OCI-LY7 (cell line): ENCODE results near the gene PYGB. TPM values are rescaled to one million over a fixed set of nuclear protein-coding genes. Genes with fewer than 3 reads are reported as not detected.

Experiments used
- BruUV-seq: library from RNA; stranded (reverse); fragments of 400-500 nt; replicated peaks from 2 replicates; lab custom pipeline; 2021; lab: Mats Ljungman, UMichigan
- CTCF ChIA-PET: fragments of 300-600 bp; sonication (Branson Sonifier 250); formaldehyde crosslinking; loops from one replicate; lab custom pipeline; 2022; ENCODE audit warnings: antibody characterized with exemption; ENCODE audit not compliant: unreplicated experiment; lab: Charles Lee
- POLR2A ChIA-PET: fragments of 300-600 bp; sonication (Branson Sonifier 250); formaldehyde crosslinking; loops from one replicate; lab custom pipeline; 2022; ENCODE audit warnings: antibody characterized with exemption; lab: Charles Lee
- DNase-seq: peaks from one replicate; pipeline ENCODE4 v3.0.0-alpha.2; 2015; ENCODE audit warnings: low spot score
- H2AFZ ChIP-seq: fragments of 200-600 bp; sonication (generic), shearing (Covaris generic); 2 replicates; pipeline ENCODE4 v1.6.1; 2014; ENCODE audit warnings: mild to moderate bottlenecking, antibody characterized with exemption, low read length, moderate library complexity
- H3K27ac ChIP-seq: fragments of 200-600 bp; sonication (generic); 2 replicates; pipeline ENCODE4 v1.5.1; 2014; ENCODE audit warnings: mixed run types, low read depth, mild to moderate bottlenecking, moderate library complexity, low read length, inconsistent platforms; ENCODE audit not compliant: poor library complexity, severe bottlenecking
- H3K36me3 ChIP-seq: fragments of 200-600 bp; sonication (generic); 2 replicates; pipeline ENCODE4 v1.6.1; 2014; ENCODE audit warnings: mild to moderate bottlenecking, antibody characterized with exemption, low read length, moderate library complexity, mixed read lengths; ENCODE audit not compliant: insufficient read depth
- H3K4me1 ChIP-seq: fragments of 200-600 bp; sonication (generic); 2 replicates; pipeline ENCODE4 v1.5.1; 2014; ENCODE audit warnings: mild to moderate bottlenecking, low read length; ENCODE audit not compliant: insufficient read depth, poor library complexity, severe bottlenecking
- H3K4me2 ChIP-seq: fragments of 200-600 bp; sonication (generic); 2 replicates; pipeline ENCODE4 v1.6.1; 2014; ENCODE audit warnings: mild to moderate bottlenecking, low read length
- H3K4me3 ChIP-seq: fragments of 200-600 bp; sonication (generic); 2 replicates; pipeline ENCODE4 v1.5.1; 2014; ENCODE audit warnings: mild to moderate bottlenecking, low read depth, low read length; ENCODE audit not compliant: poor library complexity, severe bottlenecking
- H3K79me2 ChIP-seq: fragments of 200-600 bp; sonication (generic); 2 replicates; pipeline ENCODE4 v1.6.1; 2016; ENCODE audit warnings: low read depth, mild to moderate bottlenecking, low read length, moderate library complexity, mixed read lengths; ENCODE audit not compliant: insufficient read depth
- H3K9me2 ChIP-seq: fragments of 200-600 bp; sonication (generic); 2 replicates; pipeline ENCODE4 v1.6.1; 2016; ENCODE audit warnings: mild to moderate bottlenecking, low read length, mixed read lengths; ENCODE audit not compliant: insufficient read depth
- H3K9me3 ChIP-seq: fragments of 200-600 bp; sonication (generic); 2 replicates; pipeline ENCODE4 v1.6.1; 2014; ENCODE audit warnings: mild to moderate bottlenecking, mixed run types, low read length, mixed read lengths
- H4K20me1 ChIP-seq: fragments of 200-600 bp; sonication (generic); 2 replicates; pipeline ENCODE4 v1.6.1; 2014; ENCODE audit warnings: mild to moderate bottlenecking, antibody characterized with exemption, low read length, moderate library complexity, mixed read lengths; ENCODE audit not compliant: insufficient read depth
- EZH2phosphoT487 ChIP-seq: fragments of 200-600 bp; sonication (generic); IDR thresholded peaks from 2 replicates; pipeline ENCODE4 v1.6.1; 2018; ENCODE audit warnings: low read depth, borderline replicate concordance, mild to moderate bottlenecking, mixed run types, antibody characterized with exemption, low read length, moderate library complexity, mixed read lengths
- intact Hi-C: fragments of 100-400 bp; cut with micrococcal nuclease; formaldehyde crosslinking; loops from one replicate; pipeline ENCODE4 v1.10.0; 2022; ENCODE audit not compliant: unreplicated experiment
- total RNA-seq, 2 experiments: library from RNA; depleted of rRNA in 1 of 2; stranded (reverse); fragments of >200 nt in 1 of 2; shearing (Covaris generic) in 1 of 2; gene quantifications; 2 replicates each; pipeline ENCODE4 v1.2.3, GENCODE V29; 2014 to 2022
- TF ChIP-seq, protein P1 (sequence below): fragments of 200-600 bp; sonication (generic); conservative IDR thresholded peaks from 2 replicates; pipeline ENCODE4 v1.5.1; 2014; ENCODE audit warnings: mild to moderate bottlenecking, antibody characterized with exemption, low read length, moderate library complexity, mixed read lengths

Gene PYGB
- total RNA-seq, 2 experiments from 2014 or later = 4.9 to 7.0 TPM

DNA sequence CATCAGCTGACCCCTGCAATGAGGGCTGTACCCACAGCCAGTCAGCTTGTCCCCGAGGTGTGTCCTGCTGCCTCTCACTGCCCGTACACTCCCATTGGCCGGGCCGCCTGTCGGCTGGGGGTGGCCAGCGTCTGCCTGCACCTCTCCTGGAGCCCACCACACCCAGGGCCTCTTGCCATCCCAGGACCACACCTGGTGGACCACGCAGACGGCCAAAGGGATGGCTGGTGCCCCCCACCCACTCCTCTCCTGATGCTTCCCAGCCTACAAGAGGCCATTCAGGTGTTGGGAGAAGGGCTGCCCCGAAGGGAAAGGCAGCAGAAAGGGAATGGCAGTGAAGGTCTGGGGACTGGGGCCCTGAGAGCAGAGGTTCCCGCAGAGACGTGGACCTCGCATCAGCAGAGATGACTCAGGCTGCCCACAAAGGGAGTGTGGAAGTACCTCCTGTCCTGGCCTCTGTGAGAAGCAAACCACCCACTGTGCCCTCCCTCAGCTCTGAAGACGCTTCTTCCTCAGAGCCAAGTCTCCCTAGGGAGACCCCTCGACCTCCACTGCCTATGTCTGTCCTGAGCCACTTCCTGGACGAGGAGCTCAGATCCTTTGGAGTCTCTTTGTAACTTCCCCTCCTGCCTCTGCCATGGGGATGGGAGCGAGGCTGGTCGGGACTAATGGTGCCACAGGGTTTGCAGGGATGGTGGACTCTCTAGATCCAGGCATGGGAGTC, 60.9 kb downstream of the PYGB start:
- Histone ChIP-seq H3K36me3 (no peaks in the 10 kb centered on the region), H3K9me2 (no peaks in the 10 kb centered on the region), H3K4me1 (no peaks in the 10 kb centered on the region), H3K79me2 (no peaks in the 10 kb centered on the region), H3K9me3 (no peaks in the 10 kb centered on the region), H3K27ac (no peak overlapping the region), H2AFZ (no peak overlapping the region), H3K4me2 (no peak overlapping the region), H4K20me1 (no peaks in the 10 kb centered on the region), H3K4me3 (no peak overlapping the region)
- no TSS peak for BruUV-seq
- DNase-seq = no peak
- ChIA-PET POLR2A (no interaction called here), CTCF (no interaction called here)
- intact Hi-C loops = no loop called here
- no peak for TF ChIP-seq EZH2phosphoT487
- TF ChIP-seq, protein P1, sequence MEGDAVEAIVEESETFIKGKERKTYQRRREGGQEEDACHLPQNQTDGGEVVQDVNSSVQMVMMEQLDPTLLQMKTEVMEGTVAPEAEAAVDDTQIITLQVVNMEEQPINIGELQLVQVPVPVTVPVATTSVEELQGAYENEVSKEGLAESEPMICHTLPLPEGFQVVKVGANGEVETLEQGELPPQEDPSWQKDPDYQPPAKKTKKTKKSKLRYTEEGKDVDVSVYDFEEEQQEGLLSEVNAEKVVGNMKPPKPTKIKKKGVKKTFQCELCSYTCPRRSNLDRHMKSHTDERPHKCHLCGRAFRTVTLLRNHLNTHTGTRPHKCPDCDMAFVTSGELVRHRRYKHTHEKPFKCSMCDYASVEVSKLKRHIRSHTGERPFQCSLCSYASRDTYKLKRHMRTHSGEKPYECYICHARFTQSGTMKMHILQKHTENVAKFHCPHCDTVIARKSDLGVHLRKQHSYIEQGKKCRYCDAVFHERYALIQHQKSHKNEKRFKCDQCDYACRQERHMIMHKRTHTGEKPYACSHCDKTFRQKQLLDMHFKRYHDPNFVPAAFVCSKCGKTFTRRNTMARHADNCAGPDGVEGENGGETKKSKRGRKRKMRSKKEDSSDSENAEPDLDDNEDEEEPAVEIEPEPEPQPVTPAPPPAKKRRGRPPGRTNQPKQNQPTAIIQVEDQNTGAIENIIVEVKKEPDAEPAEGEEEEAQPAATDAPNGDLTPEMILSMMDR = no peak

DNA sequence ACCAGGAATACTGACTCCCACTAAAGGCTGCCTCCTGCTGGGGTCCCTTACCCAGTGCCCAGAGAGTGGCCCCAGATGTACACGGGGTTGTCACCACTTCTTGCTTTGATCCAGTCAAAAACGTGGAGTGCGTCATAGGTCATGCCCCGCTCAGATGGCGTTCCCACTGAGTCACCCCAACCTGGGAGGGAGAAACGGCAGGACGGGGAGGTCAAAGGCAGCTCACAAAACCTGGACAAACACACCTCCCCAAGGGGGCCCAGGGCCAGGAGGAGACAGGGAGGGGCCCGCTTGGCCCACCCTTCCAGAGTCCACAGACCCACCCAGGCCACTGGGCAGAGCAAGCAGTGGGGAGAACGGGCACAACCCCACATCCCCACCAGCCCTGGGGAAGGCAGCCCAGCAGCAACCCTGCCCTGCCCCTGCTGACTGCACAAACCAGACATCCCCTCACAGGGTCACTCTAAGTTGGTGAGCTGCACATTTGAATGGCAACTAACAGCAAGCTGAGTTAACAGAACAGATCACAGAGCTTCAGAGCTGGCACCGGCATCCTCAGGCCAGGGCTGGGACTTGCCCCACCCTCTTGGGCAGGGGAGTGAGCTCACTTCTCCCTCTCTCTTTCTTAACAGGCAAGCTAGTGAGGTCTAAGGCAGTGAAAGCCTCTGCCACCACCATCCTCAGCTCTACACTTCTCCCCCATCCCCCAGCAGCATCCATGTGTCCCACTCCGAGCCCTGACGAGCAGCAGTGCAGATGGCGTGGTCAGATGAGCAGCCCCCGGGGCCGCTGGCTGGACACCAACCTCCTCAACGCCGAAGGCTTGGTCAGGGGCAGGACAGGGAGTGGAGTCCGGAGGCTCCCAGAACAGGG, 61.7 kb downstream of the PYGB start:
- Histone ChIP-seq H3K36me3 (no peaks in the 10 kb centered on the region), H3K4me1 (no peaks in the 10 kb centered on the region), H2AFZ (no peak overlapping the region), H3K9me3 (no peaks in the 10 kb centered on the region), H3K4me3 (no peak overlapping the region), H3K27ac (no peak overlapping the region), H4K20me1 (no peaks in the 10 kb centered on the region), H3K79me2 (no peaks in the 10 kb centered on the region), H3K4me2 (no peak overlapping the region), H3K9me2 (no peaks in the 10 kb centered on the region)
- intact Hi-C loops = no loop called here
- TF ChIP-seq, protein P1 = no peak
- no peak for TF ChIP-seq EZH2phosphoT487
- CTCF ChIA-PET = no interaction called here
- DNase-seq = no peak
- POLR2A ChIA-PET = no interaction called here
- no TSS peak for BruUV-seq
